GM19468 (cell line): ENCODE measurements around the gene STEAP3.

Experiments
- ATAC-seq: cut with Tn5 transposase; IDR thresholded peaks from one replicate; pipeline ENCODE4 v1.9.1; 2021; ENCODE audit warnings: mild to moderate bottlenecking, moderate library complexity, moderate number of reproducible peaks; ENCODE audit not compliant: unreplicated experiment; ENCODE audit errors: extremely low read depth

Gene STEAP3, protein sequence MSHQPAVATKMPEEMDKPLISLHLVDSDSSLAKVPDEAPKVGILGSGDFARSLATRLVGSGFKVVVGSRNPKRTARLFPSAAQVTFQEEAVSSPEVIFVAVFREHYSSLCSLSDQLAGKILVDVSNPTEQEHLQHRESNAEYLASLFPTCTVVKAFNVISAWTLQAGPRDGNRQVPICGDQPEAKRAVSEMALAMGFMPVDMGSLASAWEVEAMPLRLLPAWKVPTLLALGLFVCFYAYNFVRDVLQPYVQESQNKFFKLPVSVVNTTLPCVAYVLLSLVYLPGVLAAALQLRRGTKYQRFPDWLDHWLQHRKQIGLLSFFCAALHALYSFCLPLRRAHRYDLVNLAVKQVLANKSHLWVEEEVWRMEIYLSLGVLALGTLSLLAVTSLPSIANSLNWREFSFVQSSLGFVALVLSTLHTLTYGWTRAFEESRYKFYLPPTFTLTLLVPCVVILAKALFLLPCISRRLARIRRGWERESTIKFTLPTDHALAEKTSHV

DNA sequence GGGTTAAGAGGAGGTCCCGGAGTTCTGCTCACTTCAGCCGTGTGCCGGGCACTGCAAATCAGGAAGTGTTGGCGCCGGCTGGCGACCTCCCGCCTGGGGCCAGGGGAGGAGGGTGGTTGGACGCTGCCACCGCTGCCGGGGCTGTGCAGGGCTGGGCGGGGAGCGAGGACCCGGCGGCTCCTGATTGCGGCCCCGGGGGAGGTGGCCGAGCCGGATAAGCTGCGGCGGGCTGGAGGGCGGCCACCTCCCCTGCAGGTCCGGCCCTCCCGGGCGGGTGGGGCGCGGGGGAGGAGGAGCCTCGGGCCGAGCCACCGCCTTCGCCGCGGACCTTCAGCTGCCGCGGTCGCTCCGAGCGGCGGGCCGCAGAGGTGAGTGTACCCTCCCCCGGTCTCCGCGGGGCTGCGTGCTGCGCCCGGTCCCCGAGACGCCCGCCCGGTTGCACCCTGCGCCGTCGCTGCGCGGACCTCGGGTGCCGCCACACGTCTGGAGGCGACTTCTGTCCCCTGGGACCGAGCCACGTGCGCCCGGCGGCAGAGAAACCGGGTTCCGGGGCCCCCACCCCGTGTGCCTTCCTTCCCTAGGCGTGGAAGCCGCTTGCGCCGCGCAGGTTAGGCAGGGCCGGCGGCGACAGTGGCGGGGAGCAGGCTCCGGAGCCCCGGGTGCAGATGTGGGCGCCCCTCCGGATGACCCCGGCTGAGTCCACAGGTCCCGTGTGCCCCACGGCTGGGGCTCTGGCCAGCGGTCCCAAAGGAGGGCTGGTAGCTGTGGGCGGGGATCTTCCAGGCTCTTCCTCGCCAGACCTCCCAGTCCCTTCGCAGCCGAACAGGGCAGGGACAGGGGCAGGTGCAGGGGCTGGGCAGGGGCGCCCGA is at the start of gene STEAP3:
STEAP3 (plus strand) TSS at position 314 of the 870 bp plus-strand sequence. CDS start 7,179 bp downstream, outside the sequence.
- peak; percentile 47 for ATAC-seq

DNA sequence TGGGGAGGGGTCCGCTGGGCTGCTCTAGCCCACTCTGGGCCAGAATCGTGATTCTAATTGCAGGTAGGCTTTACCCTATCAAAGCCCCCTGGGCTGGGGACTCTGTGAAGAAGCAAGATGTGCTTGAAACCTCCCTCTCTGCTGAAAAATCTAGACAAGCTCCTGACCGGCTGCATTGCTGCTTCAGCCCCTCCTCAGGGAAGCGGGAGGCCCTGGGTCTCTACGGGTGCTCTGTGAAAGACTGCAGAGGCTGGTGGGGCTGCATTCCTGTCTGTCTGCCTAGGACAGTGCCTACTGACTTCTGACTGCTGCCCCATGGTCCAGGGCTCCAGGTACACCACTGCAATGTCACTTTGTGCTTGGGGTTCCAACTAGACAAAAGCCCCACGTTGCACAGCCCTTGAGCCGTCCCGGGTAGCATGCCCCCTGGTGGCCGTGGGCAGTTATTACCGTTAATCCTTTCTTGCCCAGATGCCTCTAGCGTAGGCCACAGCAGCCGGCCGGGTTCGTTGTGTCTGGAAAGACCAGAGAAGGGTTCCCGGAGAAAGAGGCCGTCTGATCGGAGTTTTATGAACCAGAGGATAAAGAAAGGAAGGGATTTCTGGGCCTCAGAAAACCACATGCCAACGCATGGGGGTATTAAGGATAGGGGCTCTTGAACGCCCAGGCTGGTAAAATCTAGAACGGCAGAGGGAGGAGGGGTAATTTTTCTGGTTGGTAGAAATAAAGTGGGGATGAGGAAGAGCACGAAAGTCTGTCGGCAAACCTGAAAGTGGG is 49.2 kb upstream of the STEAP3 start:
- no peak for ATAC-seq

DNA sequence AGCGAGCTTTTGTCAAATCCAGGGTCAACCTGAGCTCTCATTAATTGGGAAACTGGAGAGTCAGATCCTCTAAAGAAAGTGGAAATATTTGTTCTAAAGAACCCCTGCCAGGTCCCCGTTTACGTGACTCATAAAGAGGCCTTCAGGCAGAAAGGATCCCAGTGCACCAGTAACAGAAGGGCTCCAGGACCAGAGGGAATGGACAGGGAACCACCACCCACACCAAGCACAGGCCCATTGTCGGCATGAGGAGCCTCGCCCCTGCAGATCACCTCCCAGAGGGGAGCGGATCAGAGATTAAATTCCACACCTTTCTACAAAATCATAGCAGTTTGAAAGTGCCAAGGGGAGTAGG is 48.7 kb upstream of the STEAP3 start:
- no peak for ATAC-seq

DNA sequence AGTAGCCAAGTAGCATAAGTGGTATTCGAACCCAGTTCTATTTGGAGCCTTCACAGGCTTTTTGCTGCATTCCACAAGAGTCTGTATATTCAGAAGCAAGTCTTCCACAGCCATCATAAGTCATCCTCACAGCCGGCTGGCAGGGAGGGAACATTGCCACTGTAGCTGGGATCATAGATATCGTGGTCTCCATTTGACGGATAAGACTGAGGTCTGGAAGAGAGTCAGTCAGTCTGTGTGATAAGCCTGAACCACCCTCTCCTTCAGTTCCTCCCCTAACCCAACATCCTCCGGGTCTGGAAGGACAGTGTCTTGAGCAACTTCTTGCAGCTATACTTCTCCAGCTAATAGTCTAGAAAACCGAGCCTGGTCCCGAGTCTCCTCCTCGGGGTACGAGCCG is 48.1 kb upstream of the STEAP3 start:
- ATAC-seq, result no peak

DNA sequence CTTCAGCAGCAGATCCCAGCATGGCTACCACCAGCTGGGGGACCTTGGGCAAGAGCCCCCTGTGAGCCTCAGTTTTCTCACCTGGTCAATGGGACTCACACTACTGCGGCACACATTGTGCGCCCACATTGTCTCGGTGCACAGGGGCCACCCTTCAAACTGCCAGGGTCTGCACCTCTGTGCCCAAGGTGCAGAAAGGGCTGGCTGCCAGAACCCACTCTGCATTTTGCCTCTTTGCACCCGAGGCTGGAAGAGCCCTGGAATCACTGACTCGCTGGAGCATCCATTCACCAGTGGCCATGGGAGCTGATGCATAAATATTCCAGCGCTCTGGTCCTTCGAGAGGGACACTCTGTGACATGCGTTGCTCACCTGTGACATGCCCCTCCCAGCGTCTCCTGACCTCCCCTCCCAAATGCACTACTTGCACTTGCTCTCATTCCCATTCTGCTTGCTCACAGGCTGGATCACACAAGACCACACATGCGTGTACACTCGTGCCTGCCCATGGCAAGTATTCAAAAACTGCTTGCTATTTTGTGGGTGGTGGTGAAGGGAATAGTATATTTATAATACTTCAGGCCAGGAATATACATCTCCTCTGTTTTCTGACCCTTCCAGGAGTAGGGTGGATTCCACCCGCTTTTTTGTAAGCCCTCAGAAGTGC is 46.3 kb upstream of the STEAP3 start:
- no peak for ATAC-seq

DNA sequence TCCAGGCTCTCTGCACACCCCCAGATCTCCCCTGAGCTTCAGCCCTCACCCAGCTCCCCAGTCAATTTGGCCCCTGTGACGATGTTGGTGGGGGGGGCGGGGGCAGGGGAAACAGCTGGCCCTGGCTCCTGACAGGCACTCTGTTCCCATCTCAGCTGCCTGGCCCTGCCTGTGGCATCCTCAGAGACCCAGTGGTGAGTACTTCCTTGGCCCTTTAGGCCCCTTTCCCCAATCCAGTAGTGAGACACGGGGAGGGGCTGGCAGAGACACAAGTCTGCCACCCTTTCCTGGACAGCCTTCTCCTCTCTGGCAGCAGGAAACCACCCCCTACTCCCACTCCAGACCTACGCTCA is 45.8 kb upstream of the STEAP3 start:
- ATAC-seq, result no peak

DNA sequence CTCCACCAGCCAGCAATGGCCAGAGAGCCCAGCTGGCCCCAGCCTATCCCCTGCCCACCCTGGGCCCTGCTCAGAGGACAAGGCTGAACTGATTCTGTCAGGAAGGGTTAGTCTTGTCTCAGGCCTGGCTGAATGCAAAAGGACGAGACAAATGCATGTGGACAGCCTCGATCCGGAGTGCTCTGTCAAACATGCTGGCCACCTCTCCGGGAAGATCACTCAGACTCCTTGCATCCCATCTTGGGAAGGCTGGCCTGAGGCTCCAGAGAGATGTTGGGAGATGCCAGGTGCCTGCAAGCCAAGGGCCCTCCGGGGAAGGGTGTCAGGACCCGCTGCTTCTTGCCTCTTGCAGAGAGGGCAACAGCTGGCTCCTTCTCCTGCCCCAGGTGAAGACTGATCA is 44.9 kb upstream of the STEAP3 start:
- ATAC-seq, result no peak

DNA sequence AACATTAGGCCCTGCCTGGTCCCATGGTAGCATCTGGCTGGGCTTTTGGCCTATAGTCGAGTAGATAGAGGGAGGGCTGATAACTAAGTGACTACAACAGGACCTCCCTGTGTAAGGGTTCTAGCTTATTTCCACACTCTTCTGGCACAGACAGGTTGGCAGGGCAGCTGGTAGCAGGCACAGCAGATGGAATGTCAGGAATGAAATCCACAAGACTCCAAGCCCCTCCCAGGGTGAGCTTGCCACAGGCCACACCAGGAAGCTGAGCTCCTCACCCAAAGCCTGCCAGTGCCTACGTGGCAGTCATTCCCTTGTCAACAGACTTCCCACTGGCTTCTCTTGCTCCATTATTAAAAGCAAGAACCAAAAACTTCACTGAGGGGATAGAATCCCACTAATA is 44.4 kb upstream of the STEAP3 start:
- no peak for ATAC-seq

DNA sequence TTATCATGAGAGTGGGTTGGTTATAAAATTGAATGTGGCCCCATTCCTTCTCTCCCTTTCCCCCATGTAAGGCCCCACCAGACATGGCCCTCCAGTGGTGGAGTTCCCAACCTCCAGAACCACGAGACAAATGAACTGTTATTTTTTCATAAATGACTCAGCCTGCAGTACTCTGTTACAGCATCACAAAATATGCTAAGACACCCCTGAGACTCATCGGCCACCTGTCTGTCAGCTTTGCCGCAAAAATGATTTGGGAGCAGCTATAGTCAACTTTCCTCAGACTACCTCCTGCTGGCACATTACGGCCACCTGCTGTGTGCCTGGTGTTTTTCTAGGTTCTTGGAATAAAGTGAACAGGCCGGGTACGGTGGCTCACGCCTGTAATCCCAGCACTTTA is 43.6 kb upstream of the STEAP3 start:
- ATAC-seq, result no peak

DNA sequence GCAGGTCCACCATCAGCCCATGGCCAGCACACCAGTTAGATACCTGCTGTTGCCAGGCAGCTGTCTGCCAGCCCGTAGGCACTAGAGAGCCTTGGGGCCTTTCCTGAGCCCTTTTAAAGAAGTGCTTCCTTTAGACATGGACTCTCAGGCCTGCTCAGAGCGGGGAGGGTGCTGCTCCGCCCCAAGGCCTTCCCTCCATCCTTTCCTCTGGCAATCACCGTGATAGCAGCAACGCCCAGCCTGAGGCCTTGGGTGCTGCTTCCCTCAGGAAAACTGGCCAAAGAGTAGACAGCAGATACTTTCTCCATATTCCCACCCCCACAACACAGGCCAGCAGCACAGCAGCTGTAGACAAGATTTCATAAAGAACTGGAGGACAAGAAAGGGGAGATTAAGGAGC is 42.7 kb upstream of the STEAP3 start:
- ATAC-seq, result no peak

DNA sequence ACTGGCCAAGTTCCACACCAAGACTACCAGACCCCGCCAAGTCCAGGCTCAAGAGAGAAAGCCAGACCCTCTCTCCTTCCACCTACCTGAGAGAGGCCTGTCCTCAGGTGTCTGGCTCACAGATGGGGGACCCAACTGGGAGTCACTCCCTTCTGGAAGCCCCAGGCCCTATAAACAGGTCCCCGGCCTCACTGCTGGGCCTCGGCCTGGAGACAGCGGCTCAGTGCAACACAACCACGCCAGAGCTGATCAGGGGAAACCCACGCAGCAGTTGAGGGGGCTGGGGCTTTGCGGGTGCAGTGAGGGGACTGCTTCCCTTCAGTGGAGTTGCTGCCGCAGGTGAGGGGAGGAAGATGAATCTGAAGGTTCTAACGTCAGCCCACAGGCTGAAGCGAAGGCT is 42.2 kb upstream of the STEAP3 start:
- no peak for ATAC-seq

DNA sequence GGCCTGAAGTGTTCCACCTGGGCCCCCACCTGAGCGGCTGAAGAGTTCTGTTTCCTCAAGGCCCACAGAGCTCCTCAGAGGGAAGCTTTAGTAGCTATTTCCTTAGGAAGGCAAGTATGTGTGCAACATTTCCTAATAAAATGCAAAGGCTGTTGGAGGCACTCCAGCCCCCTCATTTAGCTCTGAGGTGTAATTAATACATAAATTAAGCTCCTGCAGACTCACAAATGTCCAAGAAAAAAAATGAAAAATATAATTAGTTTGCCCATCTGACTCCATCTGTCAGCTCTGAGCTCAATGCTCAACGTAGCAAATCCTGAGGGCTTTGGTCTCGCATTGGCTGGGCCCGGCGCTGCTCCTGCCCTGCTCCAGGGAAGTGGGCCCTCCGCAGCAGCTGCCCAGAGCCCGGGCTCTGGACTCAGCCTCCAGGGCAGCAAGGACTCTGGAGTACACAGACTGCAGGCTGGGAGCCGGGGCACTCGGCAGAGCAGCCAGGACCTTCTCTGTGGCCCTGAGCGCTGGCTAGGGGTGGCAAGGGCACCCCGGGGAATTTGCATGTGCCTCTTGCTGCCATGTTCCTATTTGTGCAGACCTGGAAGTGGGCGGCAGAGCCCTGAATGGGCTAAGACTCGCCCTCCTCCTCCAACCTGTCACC is 41.7 kb upstream of the STEAP3 start:
- no peak for ATAC-seq

DNA sequence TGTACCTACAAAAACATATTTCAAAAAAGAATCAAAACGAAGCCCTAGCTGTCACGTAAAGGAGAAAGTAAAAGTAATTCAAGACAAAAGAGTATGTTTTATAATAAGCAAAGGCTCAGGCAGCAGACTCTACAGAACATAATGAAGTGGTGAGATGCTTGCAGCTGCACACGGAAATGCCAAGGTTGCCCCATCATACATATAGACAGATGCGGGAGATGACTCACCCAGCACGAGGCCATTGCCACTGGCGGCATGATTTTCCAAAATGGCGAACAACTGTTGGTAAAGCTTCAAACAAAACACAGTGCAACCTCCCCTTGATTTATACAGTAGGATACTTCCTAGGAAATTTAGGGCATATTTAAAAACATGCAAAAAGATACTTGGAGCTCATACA is 39.1 kb upstream of the STEAP3 start:
- ATAC-seq, result no peak

DNA sequence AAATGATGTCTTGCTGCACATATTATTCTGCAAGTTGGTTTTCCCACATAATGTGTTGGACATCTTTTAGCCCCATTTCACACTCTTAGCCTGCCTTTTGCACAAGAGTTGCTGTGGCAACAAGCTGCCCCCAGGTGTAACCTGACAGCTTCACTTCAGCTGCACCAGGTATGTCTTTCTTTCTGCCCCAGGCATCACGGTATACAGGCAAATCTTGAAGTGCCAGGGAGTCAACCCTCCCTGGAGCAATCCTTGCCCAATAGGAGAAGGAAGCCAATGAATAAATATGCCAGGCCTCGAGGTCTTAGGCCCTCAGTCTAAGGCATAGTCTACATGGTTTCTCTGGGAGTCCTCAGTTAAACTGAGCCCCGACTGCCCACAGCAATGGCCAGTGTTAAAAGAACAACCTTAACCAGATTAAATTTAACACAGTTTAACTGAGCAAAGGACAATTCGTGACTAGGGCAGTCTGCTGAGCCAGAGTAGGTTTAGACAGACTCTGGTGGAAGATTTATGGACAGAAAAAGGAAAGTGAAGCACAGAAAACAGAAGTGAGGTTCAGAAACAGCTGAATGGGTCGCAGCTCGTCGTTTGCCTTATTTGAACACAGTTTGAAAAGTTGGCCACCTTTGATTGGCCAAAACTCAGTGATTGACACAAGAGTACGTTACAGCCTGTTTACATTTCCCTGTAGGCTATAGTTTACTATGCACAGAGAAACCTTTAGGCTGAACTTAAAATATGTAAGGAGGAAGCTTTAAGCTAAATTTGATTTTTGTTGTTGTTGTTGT is 33.1 kb upstream of the STEAP3 start:
- ATAC-seq, result no peak

DNA sequence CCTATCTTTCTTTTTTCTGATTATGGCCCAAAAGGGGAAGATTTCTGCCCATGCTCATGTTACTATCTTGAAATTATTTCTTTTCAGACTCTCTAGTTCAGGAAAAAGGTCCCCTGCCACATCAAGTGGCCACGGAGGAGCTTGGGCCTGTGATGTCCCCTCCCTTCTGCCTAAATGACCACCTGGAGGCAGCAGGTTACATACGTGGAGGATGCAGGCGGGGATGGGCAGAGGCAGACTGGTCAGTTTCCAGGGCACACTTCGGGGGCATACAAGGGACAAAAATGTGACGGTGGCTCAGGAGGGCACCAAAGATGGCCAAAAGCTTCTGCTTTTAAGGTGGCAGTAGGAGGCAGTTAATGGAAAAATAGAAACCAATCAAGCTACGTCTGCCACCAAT is 30.7 kb upstream of the STEAP3 start:
- ATAC-seq, result no peak

DNA sequence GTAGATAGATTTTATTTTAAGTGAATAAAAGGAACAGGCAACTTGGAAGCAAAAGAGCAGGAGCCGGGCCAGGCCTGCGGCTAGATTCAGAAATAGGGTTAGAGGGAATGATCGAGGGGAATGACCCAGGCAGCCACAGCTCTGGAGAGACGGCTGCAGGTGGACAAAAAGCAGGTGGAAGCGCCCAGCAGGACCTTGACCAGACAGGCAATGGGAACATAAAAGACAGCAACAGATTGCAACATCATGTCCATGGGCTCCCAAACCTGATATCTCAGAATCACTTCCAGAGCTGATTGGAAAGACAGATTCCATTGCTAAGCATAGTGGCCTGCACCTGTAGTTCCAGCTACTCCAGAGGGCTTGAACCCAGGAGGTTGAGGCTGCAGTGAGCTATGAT is 28.6 kb upstream of the STEAP3 start:
- no peak for ATAC-seq

DNA sequence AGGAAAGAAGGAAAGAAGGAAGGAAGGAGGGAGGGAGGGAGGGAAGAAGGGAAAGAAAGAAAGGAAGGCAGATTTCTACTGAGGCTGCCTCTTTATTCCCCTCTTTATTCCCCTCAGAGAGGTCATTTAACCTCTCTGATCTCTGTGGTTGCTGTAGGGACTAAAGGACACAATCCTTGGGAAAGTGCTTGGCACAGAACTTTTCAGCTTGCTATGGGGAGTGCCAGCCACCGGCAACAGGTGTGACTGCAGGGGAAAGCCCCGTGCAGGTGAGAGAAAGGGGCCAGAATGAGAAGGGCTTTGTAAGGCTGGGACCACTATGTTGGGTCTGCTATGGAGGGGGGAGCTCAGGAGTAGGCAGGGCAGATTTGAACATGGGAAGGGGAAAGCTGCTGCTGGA is 27.7 kb upstream of the STEAP3 start:
- ATAC-seq, result no peak

DNA sequence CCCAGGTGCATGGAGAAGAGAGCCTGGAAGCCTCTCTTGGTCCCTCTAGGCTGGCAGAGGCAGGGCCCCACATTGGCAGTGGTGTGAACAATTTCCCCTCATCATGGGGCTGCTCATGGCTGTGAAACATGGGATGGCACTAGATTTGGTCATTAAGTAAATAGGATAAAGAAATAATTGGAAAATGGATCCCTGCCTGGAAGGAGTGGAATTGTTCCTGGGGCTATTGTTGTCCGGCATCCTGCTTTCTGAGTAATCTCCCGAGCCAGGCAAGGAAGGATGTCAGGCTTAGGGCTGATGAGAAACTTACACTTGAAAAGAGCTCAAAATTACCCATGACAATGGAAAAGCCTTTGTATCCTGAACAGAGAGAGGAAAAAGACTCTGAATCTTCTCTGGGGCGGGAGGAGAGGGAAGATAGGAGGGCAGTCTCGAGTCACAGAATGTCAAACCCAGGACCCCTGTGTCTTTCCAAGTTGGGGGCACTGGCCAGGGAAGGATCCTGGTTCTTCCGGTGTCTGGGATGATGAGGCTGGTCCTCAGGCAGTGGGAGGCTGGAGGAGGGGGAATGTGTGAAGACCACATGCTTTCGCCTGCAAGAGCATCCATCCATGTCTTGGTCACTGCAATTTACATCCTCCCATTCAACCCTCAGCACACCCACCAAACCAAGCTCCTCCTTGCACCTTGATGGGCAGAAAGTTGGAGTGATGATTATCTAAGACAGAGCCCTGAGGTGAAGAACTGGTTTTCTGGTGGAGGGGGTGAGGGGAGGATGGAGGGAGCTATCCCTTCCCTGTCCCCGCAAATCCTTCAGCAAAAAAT is 27.1 kb upstream of the STEAP3 start:
- ATAC-seq, result no peak
